Measurements from ENCODE around the gene POLR2J3. TPM values are rescaled to one million over a fixed set of nuclear protein-coding genes. Genes with fewer than 3 reads are reported as not detected.
A peak's percentile ranks its signal among the peaks of the same experiment; 100 is the strongest.
"Not testable (repeated sequence)": the region's sequence is repeated elsewhere in the genome, so short reads cannot be mapped to it uniquely, and the experiment has no call there.

Gene POLR2J3
- total RNA-seq, 1 donor from 2014 or later = 22.6 TPM

GRCh38 chr7:102524803-102525202, 47.6 kb downstream of the POLR2J3 start:
- DNase-seq (ENCODE audit: low read depth) = not testable (repeated sequence)

- DNase-seq (ENCODE audit: low read depth) = not testable (repeated sequence)
Observed at GRCh38 chr7:102520797-102521196, 51.6 kb downstream of the POLR2J3 start.

- peak; percentile 1 for DNase-seq (ENCODE audit: low read depth)
Observed at GRCh38 chr7:102517550-102518147, 54.7 kb downstream of the POLR2J3 start, which contains the start of gene RASA4B. TSS of gene RASA4B (minus strand) at chr7:102517777. CDS start at chr7:102517710, 67 bp downstream.

Other genes starting within 250 kb of the POLR2J3 start
- gene SPDYE6, start 216.1 kb downstream of the POLR2J3 start, total RNA-seq = not detected in 2 replicates
- gene PRKRIP1, start 176.2 kb downstream of the POLR2J3 start, total RNA-seq = 36.2 and 38.9 TPM in 2 replicates
- gene ORAI2, start 139.0 kb downstream of the POLR2J3 start, total RNA-seq = 33.5 and 55.6 TPM in 2 replicates
- gene ALKBH4, start 107.7 kb downstream of the POLR2J3 start, total RNA-seq = 17.5 and 28.7 TPM in 2 replicates
- gene LRWD1, start 107.6 kb downstream of the POLR2J3 start, total RNA-seq = 41.3 and 52.0 TPM in 2 replicates
- 33.1 and 58.9 TPM in 2 replicates for gene POLR2J, start 93.7 kb downstream of the POLR2J3 start, total RNA-seq
- gene RASA4B, start 54.8 kb downstream of the POLR2J3 start, total RNA-seq = 17.4 and 19.8 TPM in 2 replicates
- 1.9 and 4.0 TPM in 2 replicates for gene UPK3BL2, start 28.9 kb downstream of the POLR2J3 start, total RNA-seq
- not detected in 2 replicates for gene SPDYE2, start 21.4 kb downstream of the POLR2J3 start, total RNA-seq
- gene RASA4, start 44.2 kb upstream of the POLR2J3 start, total RNA-seq = 26.5 and 28.4 TPM in 2 replicates
- 24.1 and 25.2 TPM in 2 replicates for gene UPK3BL1, start 70.2 kb upstream of the POLR2J3 start, total RNA-seq
- gene SPDYE2B, start 77.7 kb upstream of the POLR2J3 start, total RNA-seq = not detected in 2 replicates
- 4.1 and 4.5 TPM in 2 replicates for gene POLR2J2, start 99.1 kb upstream of the POLR2J3 start, total RNA-seq
- 7.7 and 9.8 TPM in 2 replicates for gene FAM185A, start 176.4 kb upstream of the POLR2J3 start, total RNA-seq